Femur (tissue), 1 donor: ENCODE measurements around the gene PRKCD.
A peak's percentile ranks its signal among the peaks of the same experiment; 100 is the strongest.

Source experiments
- DNase-seq: peaks from one replicate; pipeline ENCODE4 v3.0.0-alpha.2; 2017

PRKCD gene

GRCh38 chr3:53160660-53161449 lies at the start of gene PRKCD:
TSS of gene PRKCD (plus strand) at chr3:53161209. CDS start at chr3:53178423, 17,214 bp downstream.
- peak; percentile 88 for DNase-seq

GRCh38 chr3:53111822-53112221 lies 49.2 kb upstream of the PRKCD start:
- DNase-seq = no peak

GRCh38 chr3:53113293-53114010 lies 47.6 kb upstream of the PRKCD start:
- no peak for DNase-seq

- DNase-seq = peak; percentile 85
These were observed 47.0 kb upstream of the PRKCD start for GRCh38 chr3:53114011-53114400.

GRCh38 chr3:53114412-53115074 lies 46.5 kb upstream of the PRKCD start:
- DNase-seq = no peak

- no peak for DNase-seq
These were observed 44.1 kb upstream of the PRKCD start for GRCh38 chr3:53116956-53117355.

GRCh38 chr3:53120336-53120735 lies 40.7 kb upstream of the PRKCD start:
- no peak for DNase-seq

- no peak for DNase-seq
These were observed 38.6 kb upstream of the PRKCD start for GRCh38 chr3:53122255-53122932.

GRCh38 chr3:53122933-53123305 lies 38.1 kb upstream of the PRKCD start:
- DNase-seq = no peak

- no peak for DNase-seq
These were observed 37.5 kb upstream of the PRKCD start for GRCh38 chr3:53123510-53123909.

GRCh38 chr3:53123953-53124352 lies 37.1 kb upstream of the PRKCD start:
- no peak for DNase-seq

- DNase-seq = no peak
These were observed 34.4 kb upstream of the PRKCD start for GRCh38 chr3:53126601-53127000.

GRCh38 chr3:53129344-53129743 lies 31.7 kb upstream of the PRKCD start:
- no peak for DNase-seq

- peak; percentile 98 for DNase-seq
These were observed 30.6 kb upstream of the PRKCD start, which contains the start of gene RFT1 for GRCh38 chr3:53130179-53131061. TSS of gene RFT1 (minus strand) at chr3:53130435. CDS start at chr3:53130400, 35 bp downstream.

- DNase-seq = no peak
These were observed 29.9 kb upstream of the PRKCD start for GRCh38 chr3:53131096-53131495.

- no peak for DNase-seq
These were observed 28.7 kb upstream of the PRKCD start for GRCh38 chr3:53132347-53132746.

GRCh38 chr3:53134631-53135232 lies 26.3 kb upstream of the PRKCD start:
- DNase-seq = peak; percentile 73

- no peak for DNase-seq
These were observed 23.8 kb upstream of the PRKCD start for GRCh38 chr3:53137221-53137620.

- DNase-seq = no peak
These were observed 23.1 kb upstream of the PRKCD start for GRCh38 chr3:53137835-53138446.

GRCh38 chr3:53139906-53140846 lies 20.8 kb upstream of the PRKCD start:
- no peak for DNase-seq
